RWPE1 (cell line): ENCODE measurements around the gene DPP6.

ENCODE experiments used
- CTCF ChIA-PET: fragments of 350-600 bp; sonication (Branson Sonifier 250); formaldehyde crosslinking; extraction: SDS; loops from one replicate; lab custom pipeline; 2021; lab: Yijun Ruan, JAX
- POLR2A ChIA-PET: fragments of 400-600 bp; formaldehyde crosslinking; extraction: SDS; loops from one replicate; lab custom pipeline; 2020; ENCODE audit warnings: antibody characterized with exemption; ENCODE audit not compliant: low non-redundant PET; lab: Yijun Ruan, JAX
- DNase-seq: peaks from one replicate; pipeline ENCODE4 v3.0.0; 2012; ENCODE audit warnings: low spot score
- H3K27ac ChIP-seq: fragments of 450-650 bp; 2 replicates; pipeline ENCODE4 v1.5.1; 2017
- TF ChIP-seq, protein P1 (sequence below): fragments of 450-650 bp; conservative IDR thresholded peaks from 2 replicates; pipeline ENCODE4 v1.5.1; 2017; ENCODE audit warnings: low read depth, mild to moderate bottlenecking

DPP6 gene

DNA sequence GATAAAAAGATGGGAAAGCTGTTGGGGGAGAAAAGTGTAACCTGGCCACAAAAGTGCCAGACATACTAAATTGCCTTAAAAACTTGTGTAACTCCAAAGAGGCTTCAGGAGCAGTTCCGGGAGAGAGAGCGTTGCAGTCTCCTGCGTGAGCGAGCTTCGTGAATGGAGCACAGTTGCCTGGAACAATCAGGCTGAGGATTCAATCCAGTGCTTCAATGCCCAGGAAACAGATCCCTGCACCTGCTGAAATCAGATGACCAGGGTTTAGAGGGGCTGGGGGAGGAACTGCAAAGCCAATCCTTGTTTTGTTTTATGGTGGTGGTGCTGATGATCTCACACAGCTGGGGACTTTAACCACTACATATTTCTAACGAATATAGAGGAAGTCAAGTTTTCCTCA lies 398.3 kb downstream of the DPP6 start:
- CTCF ChIA-PET = no interaction called here
- H3K27ac ChIP-seq = no peak overlapping the region
- TF ChIP-seq, protein P1, sequence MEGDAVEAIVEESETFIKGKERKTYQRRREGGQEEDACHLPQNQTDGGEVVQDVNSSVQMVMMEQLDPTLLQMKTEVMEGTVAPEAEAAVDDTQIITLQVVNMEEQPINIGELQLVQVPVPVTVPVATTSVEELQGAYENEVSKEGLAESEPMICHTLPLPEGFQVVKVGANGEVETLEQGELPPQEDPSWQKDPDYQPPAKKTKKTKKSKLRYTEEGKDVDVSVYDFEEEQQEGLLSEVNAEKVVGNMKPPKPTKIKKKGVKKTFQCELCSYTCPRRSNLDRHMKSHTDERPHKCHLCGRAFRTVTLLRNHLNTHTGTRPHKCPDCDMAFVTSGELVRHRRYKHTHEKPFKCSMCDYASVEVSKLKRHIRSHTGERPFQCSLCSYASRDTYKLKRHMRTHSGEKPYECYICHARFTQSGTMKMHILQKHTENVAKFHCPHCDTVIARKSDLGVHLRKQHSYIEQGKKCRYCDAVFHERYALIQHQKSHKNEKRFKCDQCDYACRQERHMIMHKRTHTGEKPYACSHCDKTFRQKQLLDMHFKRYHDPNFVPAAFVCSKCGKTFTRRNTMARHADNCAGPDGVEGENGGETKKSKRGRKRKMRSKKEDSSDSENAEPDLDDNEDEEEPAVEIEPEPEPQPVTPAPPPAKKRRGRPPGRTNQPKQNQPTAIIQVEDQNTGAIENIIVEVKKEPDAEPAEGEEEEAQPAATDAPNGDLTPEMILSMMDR = no peak
- no peak for DNase-seq
- POLR2A ChIA-PET = no interaction called here

GRCh38 chr7:154451480-154452457 lies 399.6 kb downstream of the DPP6 start:
- POLR2A ChIA-PET = no interaction called here
- TF ChIP-seq, protein P1 = no peak
- CTCF ChIA-PET = no interaction called here
- no peak overlapping the region for H3K27ac ChIP-seq
- no peak for DNase-seq

- ChIA-PET CTCF (no interaction called here), POLR2A (no interaction called here)
- DNase-seq = no peak
- H3K27ac ChIP-seq = no peak overlapping the region
- TF ChIP-seq, protein P1 = no peak
Measured at GRCh38 chr7:154463794-154464193, 411.6 kb downstream of the DPP6 start.

DNA sequence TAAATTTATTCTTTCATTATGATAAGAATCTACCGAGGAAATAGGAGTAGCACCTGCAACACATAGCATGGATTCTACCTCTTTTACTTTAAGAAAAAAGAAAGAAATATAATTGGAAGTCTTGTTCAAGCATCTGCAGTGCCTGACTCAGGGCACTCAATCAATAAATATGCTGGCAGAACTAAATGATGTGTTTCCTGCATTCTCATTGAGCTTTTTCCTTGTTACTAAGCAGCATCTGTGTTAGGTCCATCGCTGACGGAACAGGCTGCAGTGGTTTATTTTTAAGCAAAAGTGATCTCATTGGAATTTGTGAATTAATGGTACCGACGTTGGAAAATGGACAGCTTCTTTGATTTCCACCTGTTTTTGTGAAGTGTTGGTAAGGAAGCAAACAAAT lies 417.5 kb downstream of the DPP6 start:
- TF ChIP-seq, protein P1 = no peak
- H3K27ac ChIP-seq = no peak overlapping the region
- ChIA-PET POLR2A (no interaction called here), CTCF (no interaction called here)
- no peak for DNase-seq

DNA sequence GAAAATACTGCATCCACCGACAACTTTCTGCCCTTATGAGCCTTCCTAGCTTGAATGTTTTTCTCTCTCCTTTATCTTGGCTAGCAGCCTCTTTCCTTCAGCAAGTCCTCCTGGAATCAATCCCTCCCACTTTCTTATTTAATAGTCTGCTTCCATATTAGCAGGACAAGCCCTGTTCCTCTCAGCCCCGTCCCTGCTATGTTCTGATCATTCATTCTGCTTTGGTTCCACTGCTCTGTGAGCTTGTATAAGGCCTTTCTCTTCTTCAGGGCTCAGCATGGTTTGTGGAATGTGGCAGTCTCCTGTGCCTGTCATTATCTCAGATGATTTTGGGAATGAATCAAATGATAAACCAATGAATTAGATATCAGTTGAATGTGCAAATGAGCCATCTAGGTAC lies 420.1 kb downstream of the DPP6 start:
- no peak overlapping the region for H3K27ac ChIP-seq
- CTCF ChIA-PET = no interaction called here
- POLR2A ChIA-PET = no interaction called here
- no peak for DNase-seq
- TF ChIP-seq, protein P1 = no peak

GRCh38 chr7:154473360-154473759 lies 421.2 kb downstream of the DPP6 start:
- no peak overlapping the region for H3K27ac ChIP-seq
- TF ChIP-seq, protein P1 = no peak
- ChIA-PET CTCF (no interaction called here), POLR2A (no interaction called here)
- DNase-seq = no peak
